Activated T-helper 1 cell treated with anti-CD3 and anti-CD28 coated beads, Interleukin-2, amount 50 U/mL, for 16 hours (primary cell): Measurements from ENCODE around the gene WDR26.
"Not testable (repeated sequence)": the region's sequence is repeated elsewhere in the genome, so short reads cannot be mapped to it uniquely, and the experiment has no call there.

Experiments
- DNase-seq, 2 donors: peaks; one replicate each; pipeline ENCODE4 v3.0.0-alpha.2; 2020; ENCODE audit warnings: low read depth in 1 of 2, low spot score in 1 of 2

WDR26 gene

GRCh38 chr1:224352436-224353085 lies 82.0 kb downstream of the WDR26 start:
- not testable (repeated sequence) for DNase-seq

GRCh38 chr1:224349716-224350115 lies 84.9 kb downstream of the WDR26 start:
- DNase-seq: not testable (repeated sequence)

GRCh38 chr1:224348137-224348536 lies 86.5 kb downstream of the WDR26 start:
- no peak for DNase-seq

- DNase-seq: no peak
These were observed 90.9 kb downstream of the WDR26 start for GRCh38 chr1:224343679-224344078.

GRCh38 chr1:224340453-224341384 lies 93.9 kb downstream of the WDR26 start:
- DNase-seq: peak in 1 of 2 donors; percentile 8

GRCh38 chr1:224339442-224340033 lies 95.1 kb downstream of the WDR26 start:
- DNase-seq: no peak

- DNase-seq: no peak
These were observed 96.3 kb downstream of the WDR26 start for GRCh38 chr1:224338150-224338838.
